Stimulated activated CD8-positive, alpha-beta memory T cell treated with anti-CD3 and anti-CD28 coated beads, Interleukin-15, amount 100 ng/mL, for 4 hours (primary cell): ENCODE results near the gene SETD5.

Experiments used
- DNase-seq, 2 donors: peaks; one replicate each; pipeline ENCODE4 v3.0.0-alpha.2; 2020; ENCODE audit warnings: low read depth in 2 of 2

Gene SETD5

GRCh38 chr3:9409981-9410854 lies 12.8 kb downstream of the SETD5 start:
- DNase-seq, result no peak

DNA sequence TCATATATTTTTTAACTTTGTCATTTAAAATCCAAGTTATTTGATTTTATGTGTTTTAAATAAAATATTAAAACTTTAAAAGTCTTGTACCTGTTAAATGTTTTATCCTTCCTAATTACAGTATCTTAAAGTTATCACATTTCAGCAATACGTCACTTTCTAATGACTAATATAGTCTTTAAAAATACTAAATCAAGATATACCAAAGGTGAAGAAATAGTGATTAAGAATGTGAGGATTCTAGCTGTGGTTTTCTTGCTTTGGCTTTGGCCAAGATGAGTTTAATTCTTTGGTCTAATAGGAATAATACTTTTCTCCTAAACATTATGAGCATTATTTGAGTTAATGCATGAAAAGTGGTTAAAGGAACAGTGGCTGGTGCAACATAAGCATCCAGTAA lies 13.9 kb downstream of the SETD5 start:
- no peak for DNase-seq

GRCh38 chr3:9412293-9412692 lies 14.9 kb downstream of the SETD5 start:
- DNase-seq, result no peak

- no peak for DNase-seq
These were observed 17.4 kb downstream of the SETD5 start for GRCh38 chr3:9414826-9415225.

DNA sequence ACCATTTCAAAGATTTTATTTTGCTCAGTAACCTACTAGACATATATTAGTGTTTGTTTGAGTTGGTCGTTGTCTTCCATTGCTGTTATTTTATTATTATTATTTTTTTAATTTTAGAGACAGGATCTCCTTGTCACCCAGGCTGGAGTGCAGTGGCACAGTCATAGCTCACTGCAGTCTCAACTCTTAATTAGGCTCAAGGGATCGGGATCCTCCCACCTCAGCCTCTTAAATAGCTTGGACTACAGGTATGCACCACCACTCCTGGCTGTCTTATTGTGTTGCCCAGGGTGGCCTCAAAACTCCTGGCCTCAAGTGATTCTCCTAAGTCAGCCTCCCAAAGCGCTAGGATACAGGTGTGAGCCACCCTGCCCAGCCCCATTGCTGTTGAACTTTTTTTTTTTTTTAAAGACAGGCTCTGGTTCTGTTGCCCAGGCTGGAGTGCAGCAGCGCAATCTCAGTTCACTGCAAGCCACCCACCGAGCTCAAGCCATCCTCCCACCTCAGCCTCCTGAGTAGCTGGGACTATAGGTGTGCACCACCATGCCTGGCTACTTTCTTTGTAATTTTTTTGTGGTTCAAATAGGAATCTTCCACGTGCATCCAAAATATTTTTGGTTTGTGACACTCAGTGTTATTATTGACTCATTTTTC lies 18.2 kb downstream of the SETD5 start:
- DNase-seq, result no peak

GRCh38 chr3:9416139-9416780 lies 18.8 kb downstream of the SETD5 start:
- DNase-seq, result no peak

- no peak for DNase-seq
These were observed 23.6 kb downstream of the SETD5 start for GRCh38 chr3:9420850-9421549.

GRCh38 chr3:9422712-9423424 lies 25.5 kb downstream of the SETD5 start:
- no peak for DNase-seq

- DNase-seq, result no peak
These were observed 31.0 kb downstream of the SETD5 start for GRCh38 chr3:9428411-9428810.

GRCh38 chr3:9430733-9431132 lies 33.3 kb downstream of the SETD5 start:
- no peak for DNase-seq

DNA sequence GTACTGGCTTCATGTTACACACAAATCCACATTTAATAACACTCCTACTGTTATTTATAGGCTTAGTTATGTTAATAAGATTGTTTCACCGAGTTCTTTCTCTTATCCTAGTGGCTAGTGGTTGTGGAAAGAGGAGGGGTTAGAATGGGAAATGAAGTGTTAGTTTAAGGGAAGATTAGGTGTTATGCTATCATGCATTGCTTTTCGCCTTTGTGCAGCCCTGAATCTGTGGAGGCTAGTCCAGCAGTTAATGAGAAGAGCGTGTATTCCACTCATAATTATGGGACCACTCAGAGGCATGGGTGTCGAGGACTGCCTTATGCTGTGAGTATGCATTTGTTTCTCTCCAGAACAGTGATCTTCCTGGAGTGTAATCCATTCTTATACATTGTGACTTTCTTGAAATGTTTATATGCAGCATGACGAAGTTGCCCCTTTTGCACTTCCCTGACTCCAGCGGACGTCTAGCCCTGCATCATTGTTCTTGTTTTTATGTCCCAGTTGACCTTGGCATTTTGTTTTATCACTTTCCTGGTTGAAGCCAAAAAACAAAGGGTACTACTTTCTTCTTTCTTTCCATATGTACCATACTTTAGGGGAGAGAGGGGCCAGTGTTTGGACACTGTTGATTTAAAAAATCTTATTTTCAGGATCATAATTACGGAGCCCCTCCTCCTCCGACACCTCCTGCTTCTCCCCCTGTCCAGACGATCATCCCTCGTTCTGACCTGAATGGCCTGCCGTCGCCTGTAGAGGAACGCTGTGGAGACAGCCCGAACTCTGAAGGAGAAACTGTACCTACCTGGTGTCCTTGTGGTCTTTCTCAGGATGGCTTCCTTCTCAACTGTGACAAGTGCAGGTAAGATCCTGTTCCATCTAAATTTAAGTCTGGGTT lies 36.5 kb downstream of the SETD5 start:
- DNase-seq, result no peak

DNA sequence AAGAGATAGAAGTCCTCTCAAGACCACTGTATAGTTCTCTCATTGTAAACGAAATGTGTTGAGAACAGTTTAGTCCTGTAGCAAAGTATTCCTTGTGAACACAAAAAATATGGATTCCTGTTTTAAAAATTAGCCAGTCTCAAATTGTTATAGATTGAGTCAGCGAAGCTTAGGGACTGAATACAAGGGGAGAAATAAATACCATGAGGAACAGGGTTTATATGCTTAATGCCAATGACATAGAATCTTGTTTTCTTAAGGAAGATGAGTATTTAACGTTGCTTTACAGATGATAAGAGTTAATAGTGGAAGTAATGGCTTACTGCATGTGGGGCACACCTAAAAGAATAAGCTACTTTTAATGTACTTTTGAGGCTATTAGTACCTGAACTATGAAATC lies 37.9 kb downstream of the SETD5 start:
- DNase-seq, result no peak

- DNase-seq, result no peak
These were observed 41.9 kb downstream of the SETD5 start for GRCh38 chr3:9439331-9439730.

DNA sequence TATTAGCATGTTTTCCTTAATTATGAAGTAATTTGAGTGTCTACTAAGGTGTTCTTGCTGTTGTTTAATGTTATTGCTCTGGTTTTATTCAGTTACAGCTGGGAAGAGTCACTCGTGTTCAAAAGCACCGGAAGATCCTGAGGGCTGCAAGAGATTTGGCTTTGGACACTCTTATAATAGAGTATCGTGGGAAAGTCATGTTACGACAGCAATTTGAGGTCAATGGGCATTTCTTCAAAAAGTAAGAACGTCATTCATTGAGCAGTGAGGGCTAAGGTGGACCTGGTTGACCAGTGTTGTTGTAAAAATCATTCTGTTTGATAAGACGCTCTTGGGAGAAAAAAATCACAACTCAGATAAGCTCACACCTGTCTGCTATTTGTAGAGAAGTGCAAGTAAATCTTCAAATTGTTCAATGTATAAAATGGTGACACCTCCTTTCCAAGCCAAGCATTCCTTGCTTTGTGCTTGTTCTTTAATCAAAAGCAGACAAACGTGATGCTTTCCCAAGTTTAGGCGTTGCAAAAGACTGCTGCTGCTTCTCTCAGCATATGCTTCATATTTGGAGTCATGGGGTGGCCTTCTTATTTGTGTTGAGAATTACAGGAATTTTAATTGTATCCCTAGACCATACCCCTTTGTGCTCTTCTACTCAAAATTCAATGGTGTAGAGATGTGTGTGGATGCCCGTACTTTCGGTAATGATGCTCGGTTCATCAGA lies 44.2 kb downstream of the SETD5 start:
- no peak for DNase-seq

DNA sequence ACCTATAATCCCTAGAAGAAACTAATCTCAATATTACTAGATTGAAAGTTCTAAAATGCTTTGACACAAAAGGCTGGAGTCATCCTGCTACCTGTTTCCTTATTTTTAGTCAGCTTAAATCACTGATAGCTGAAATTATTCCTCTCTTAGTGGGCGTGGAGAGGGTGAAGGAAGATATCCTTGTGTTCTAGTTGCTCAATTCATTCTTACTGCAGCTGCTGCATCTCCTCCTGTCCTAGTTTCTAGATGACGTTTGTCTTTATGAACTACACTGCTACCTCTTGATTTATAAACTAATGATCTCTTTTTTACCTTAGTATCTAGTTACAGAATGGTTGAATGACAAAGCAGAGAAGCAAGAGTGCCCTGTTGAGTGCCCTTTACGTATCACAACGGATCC lies 50.7 kb downstream of the SETD5 start:
- no peak for DNase-seq

- no peak for DNase-seq
These were observed 51.2 kb downstream of the SETD5 start for GRCh38 chr3:9448643-9449042.

DNA sequence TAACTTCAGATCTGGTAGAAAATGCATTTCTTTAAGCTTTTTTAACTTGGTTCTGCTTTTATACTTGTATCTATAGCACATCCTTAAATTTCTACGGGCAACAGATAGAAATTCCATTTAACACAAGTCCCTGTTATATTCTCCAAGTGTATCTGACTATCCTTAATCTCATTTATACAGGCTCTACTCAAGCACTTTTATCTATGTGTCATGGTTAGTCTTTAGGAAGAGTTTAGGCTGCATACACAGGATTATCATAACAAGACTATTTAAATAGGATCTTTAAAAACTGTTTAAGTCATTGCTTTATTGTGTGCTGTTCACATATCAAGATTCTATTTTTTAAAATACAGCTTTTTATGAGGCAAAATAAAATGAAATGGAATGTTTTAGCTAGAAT lies 52.7 kb downstream of the SETD5 start:
- DNase-seq, result no peak

- DNase-seq, result no peak
These were observed 53.6 kb downstream of the SETD5 start for GRCh38 chr3:9450991-9451390.

GRCh38 chr3:9452417-9452816 lies 55.0 kb downstream of the SETD5 start:
- DNase-seq, result no peak

DNA sequence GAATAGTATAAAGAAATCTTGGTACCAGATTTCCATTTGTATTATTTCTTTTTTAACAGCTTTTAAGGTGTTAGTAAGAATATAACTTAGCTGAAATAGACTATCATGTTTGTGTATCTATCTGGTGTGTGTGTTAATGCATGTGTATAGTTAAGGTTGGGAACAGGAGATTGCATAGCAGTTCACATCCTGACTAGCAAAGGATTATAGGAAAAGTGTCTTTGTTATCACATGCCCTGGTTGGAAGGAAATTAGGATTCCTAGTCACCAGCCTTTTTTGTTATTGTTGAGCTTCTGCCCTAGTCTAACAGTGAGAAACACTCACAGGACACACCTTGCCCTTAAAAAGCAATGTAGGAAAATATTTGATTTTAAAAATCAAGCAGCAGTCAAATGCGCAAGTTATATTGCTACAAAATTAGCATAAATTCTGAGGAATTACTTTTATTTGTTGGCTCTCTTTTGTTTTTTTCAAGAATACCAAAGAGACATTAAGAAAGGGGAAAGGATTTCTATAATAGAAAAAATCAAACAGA lies 58.2 kb downstream of the SETD5 start:
- DNase-seq, result no peak
